PC-3 (cell line): ENCODE results near the gene OTUD3. TPM values are rescaled to one million over a fixed set of nuclear protein-coding genes. Genes with fewer than 3 reads are reported as not detected.
"Not testable (repeated sequence)": the region's sequence is repeated elsewhere in the genome, so short reads cannot be mapped to it uniquely, and the experiment has no call there.

Experiments used
- ATAC-seq: fragments of 200-7000 bp; cut with Tn5 transposase; 2 replicates; pipeline ENCODE4 v1.9.1; 2020; ENCODE audit warnings: mild to moderate bottlenecking, moderate library complexity
- BruUV-seq: library from RNA; stranded (reverse); fragments of 400-500 nt; replicated peaks from 2 replicates; lab custom pipeline; 2021; lab: Mats Ljungman, UMichigan
- CTCF ChIA-PET: fragments of 300-600 bp; sonication (Branson Sonifier 250); formaldehyde crosslinking; loops from one replicate; lab custom pipeline; 2022; ENCODE audit warnings: antibody characterized with exemption; lab: Charles Lee
- POLR2A ChIA-PET: fragments of 300-600 bp; sonication (Branson Sonifier 250); formaldehyde crosslinking; loops from one replicate; lab custom pipeline; 2022; ENCODE audit warnings: antibody characterized with exemption; ENCODE audit not compliant: unreplicated experiment; lab: Charles Lee
- DNase-seq: peaks from one replicate; pipeline ENCODE4 v3.0.0-alpha.2; 2015
- H2AFZ ChIP-seq: fragments of 300-600 bp; sonication (generic); 2 replicates; pipeline ENCODE4 v1.6.0; 2016; ENCODE audit warnings: antibody characterized with exemption, low read length
- H3F3A ChIP-seq: fragments of 300-600 bp; sonication (generic); one replicate; pipeline ENCODE4 v1.6.0; 2017; ENCODE audit warnings: antibody characterized with exemption, low read length, control low read depth, mild to moderate bottlenecking; ENCODE audit not compliant: unreplicated experiment
- H3K27ac ChIP-seq: fragments of 300-600 bp; sonication (generic); 2 replicates; pipeline ENCODE4 v1.5.1; 2016; ENCODE audit warnings: mild to moderate bottlenecking, low read length
- H3K27me3 ChIP-seq: fragments of 300-600 bp; sonication (generic); 2 replicates; pipeline ENCODE4 v1.6.1; 2016; ENCODE audit warnings: low read length, mixed read lengths
- H3K36me3 ChIP-seq: fragments of 300-600 bp; sonication (generic); 2 replicates; pipeline ENCODE4 v1.6.1; 2016; ENCODE audit warnings: low read depth, mixed run types, low read length, mixed read lengths
- H3K4me1 ChIP-seq: fragments of 300-600 bp; sonication (generic); 2 replicates; pipeline ENCODE4 v1.5.1; 2016; ENCODE audit warnings: low read length; ENCODE audit not compliant: insufficient read depth
- H3K4me2 ChIP-seq: fragments of 300-600 bp; sonication (generic); 2 replicates; pipeline ENCODE4 v1.6.0; 2016; ENCODE audit warnings: low read length
- H3K4me3 ChIP-seq: fragments of 300-600 bp; sonication (generic); 2 replicates; pipeline ENCODE4 v1.5.1; 2016; ENCODE audit warnings: mild to moderate bottlenecking, low read length, mixed read lengths
- H3K79me2 ChIP-seq: fragments of 300-600 bp; sonication (generic); 2 replicates; pipeline ENCODE4 v1.6.1; 2017; ENCODE audit warnings: low read length, mixed read lengths
- H3K9ac ChIP-seq: fragments of 300-600 bp; sonication (generic); 2 replicates; pipeline ENCODE4 v1.6.0; 2016; ENCODE audit warnings: mild to moderate bottlenecking, low read length
- H3K9me2 ChIP-seq: fragments of 300-600 bp; sonication (generic); replicated peaks from 2 replicates; pipeline ENCODE4 v1.6.1; 2016; ENCODE audit warnings: mixed run types, low read length, mixed read lengths
- H3K9me3 ChIP-seq: fragments of 300-600 bp; sonication (generic); 2 replicates; pipeline ENCODE4 v1.6.1; 2016; ENCODE audit warnings: low read length, mixed read lengths
- H4K20me1 ChIP-seq: fragments of 300-600 bp; sonication (generic); 2 replicates; pipeline ENCODE4 v1.6.1; 2016; ENCODE audit warnings: low read length, mixed read lengths
- EZH2 ChIP-seq: fragments of 300-600 bp; sonication (generic); IDR thresholded peaks from one replicate; pipeline ENCODE4 v1.6.1; 2017; ENCODE audit warnings: antibody characterized with exemption, mild to moderate bottlenecking, low read length; ENCODE audit not compliant: unreplicated experiment
- EZH2phosphoT487 ChIP-seq: fragments of 300-600 bp; sonication (generic); IDR thresholded peaks from 2 replicates; pipeline ENCODE4 v1.6.1; 2018; ENCODE audit warnings: mild to moderate bottlenecking, antibody characterized with exemption, low read length, borderline replicate concordance
- intact Hi-C: fragments of 100-400 bp; cut with micrococcal nuclease; formaldehyde crosslinking; loops from 2 replicates; pipeline ENCODE4 v1.9.0; 2023
- total RNA-seq: library from RNA; depleted of rRNA; stranded (reverse); fragments of >200 nt; gene quantifications from 2 replicates; pipeline ENCODE4 v1.2.3, GENCODE V29; 2014
- TF ChIP-seq, protein P1 (sequence below): fragments of 300-600 bp; sonication (generic); conservative IDR thresholded peaks from 2 replicates; pipeline ENCODE4 v1.5.1; 2017; ENCODE audit warnings: antibody characterized with exemption, low read depth, mild to moderate bottlenecking, low read length

The OTUD3 gene
- total RNA-seq, 1 experiment from 2014 or later, result 9.9 TPM

DNA sequence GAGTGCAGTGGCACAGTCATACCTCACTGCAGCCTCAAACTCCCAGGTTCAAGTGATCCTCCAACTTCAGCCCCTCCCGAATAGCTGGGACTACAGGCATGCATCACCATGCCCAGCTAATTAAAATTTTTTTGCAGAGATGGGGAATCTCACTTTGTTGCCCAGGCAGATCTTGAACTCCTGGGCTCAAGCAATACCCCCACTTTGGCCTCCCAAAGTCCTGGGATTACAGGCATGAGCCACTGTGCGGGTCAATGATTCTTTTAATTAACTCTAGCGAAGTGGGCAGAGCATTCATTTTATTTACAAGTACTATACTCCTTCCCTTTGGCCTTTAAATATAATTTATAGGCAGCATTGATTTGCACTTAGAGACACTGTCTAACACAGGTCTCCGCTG, 2.5 kb upstream of the OTUD3 start:
- intact Hi-C loops, result no loop called here
- H3F3A ChIP-seq, result no peaks in the 10 kb centered on the region
- DNase-seq, result no peak
- no peaks in the 10 kb centered on the region for H3K36me3 ChIP-seq
- no peak overlapping the region for H3K4me3 ChIP-seq
- no peaks in the 10 kb centered on the region for H3K9me2 ChIP-seq
- TF ChIP-seq EZH2phosphoT487 (no peak), EZH2 (no peak)
- TF ChIP-seq, protein P1, sequence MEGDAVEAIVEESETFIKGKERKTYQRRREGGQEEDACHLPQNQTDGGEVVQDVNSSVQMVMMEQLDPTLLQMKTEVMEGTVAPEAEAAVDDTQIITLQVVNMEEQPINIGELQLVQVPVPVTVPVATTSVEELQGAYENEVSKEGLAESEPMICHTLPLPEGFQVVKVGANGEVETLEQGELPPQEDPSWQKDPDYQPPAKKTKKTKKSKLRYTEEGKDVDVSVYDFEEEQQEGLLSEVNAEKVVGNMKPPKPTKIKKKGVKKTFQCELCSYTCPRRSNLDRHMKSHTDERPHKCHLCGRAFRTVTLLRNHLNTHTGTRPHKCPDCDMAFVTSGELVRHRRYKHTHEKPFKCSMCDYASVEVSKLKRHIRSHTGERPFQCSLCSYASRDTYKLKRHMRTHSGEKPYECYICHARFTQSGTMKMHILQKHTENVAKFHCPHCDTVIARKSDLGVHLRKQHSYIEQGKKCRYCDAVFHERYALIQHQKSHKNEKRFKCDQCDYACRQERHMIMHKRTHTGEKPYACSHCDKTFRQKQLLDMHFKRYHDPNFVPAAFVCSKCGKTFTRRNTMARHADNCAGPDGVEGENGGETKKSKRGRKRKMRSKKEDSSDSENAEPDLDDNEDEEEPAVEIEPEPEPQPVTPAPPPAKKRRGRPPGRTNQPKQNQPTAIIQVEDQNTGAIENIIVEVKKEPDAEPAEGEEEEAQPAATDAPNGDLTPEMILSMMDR, result no peak
- H3K27ac ChIP-seq, result no peak overlapping the region
- H3K79me2 ChIP-seq, result peaks cover 24% of the 10 kb centered on the region
- no peak overlapping the region for H3K4me2 ChIP-seq
- ChIA-PET POLR2A (interaction anchor here (0.9 kb wide), 1 partner anchor 40 kb away, joined by 4 read pairs; no protein-coding TSS in a partner anchor), CTCF (interaction anchor here (0.6 kb wide), 2 partner anchors 95 to 175 kb away, joined by 3 to 4 read pairs; no protein-coding TSS in a partner anchor)
- no peak overlapping the region for H3K9ac ChIP-seq
- H2AFZ ChIP-seq, result no peak overlapping the region
- H3K9me3 ChIP-seq, result no peaks in the 10 kb centered on the region
- ATAC-seq, result no peak
- peaks cover 10% of the 10 kb centered on the region for H3K4me1 ChIP-seq
- H4K20me1 ChIP-seq, result peaks cover 20% of the 10 kb centered on the region
- no peaks in the 10 kb centered on the region for H3K27me3 ChIP-seq
- no TSS peak for BruUV-seq

DNA sequence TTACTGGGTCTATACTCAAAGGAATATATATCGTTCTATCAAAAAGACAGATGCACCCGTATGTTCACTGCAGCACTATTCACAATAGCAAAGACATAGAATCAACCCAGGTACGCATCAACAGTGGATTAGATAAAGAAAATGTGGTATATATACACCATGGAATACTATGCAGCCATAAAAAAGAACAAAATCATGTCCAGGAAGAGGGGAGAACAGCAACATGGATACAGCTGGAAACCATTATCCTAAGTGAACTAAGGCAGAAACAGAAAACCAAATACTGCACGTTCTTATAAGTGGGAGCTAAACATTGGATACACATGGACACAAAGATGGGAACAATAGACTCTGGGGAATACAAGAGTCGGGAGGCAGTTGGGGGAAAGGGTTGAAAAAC, 1.4 kb upstream of the OTUD3 start:
- H3K27ac ChIP-seq, intact Hi-C loops, H3K4me2 ChIP-seq, H3K4me3 ChIP-seq, H3K27me3 ChIP-seq, CTCF ChIA-PET, H3K9ac ChIP-seq, H3K9me2 ChIP-seq, DNase-seq, BruUV-seq, H2AFZ ChIP-seq, H3K36me3 ChIP-seq, H3F3A ChIP-seq, ATAC-seq, H3K9me3 ChIP-seq: not testable (repeated sequence)
- peaks cover 21% of the 10 kb centered on the region for H3K4me1 ChIP-seq
- H4K20me1 ChIP-seq, result peaks cover 32% of the 10 kb centered on the region
- POLR2A ChIA-PET, result interaction anchor here (0.9 kb wide), 1 partner anchor 39 kb away, joined by 4 read pairs; no protein-coding TSS in a partner anchor
- H3K79me2 ChIP-seq, result peaks cover 36% of the 10 kb centered on the region

DNA sequence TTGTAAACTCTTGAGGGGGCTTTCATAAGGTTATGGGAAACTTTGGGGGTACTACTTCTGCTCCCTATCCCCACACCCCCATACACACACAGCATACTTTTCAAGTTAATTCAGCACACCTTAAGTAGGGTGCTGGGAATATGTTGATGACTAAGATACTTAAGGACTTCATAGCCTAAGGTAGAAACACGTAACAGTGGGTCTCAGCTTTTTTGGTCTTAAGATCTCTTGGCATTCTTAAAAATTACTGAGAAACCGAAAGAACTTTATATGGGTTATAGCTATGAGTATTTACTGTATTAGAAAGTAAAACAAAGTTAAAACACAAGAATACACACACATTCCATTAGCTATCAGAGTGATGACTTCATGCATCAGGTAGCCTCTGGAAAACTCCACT, 2.1 kb downstream of the OTUD3 start:
- peak overlapping the region; percentile 96; the same call in 1 of the 2 replicates for H3K9ac ChIP-seq
- H3K27me3 ChIP-seq, result no peaks in the 10 kb centered on the region
- ChIA-PET CTCF (no interaction called here), POLR2A (no interaction called here)
- H3K79me2 ChIP-seq, result peaks cover 71% of the 10 kb centered on the region
- no peak for TF ChIP-seq EZH2phosphoT487
- H3K9me2 ChIP-seq, result no peaks in the 10 kb centered on the region
- H4K20me1 ChIP-seq, result peaks cover 56% of the 10 kb centered on the region
- no peaks in the 10 kb centered on the region for H3F3A ChIP-seq
- peak overlapping the region; percentile 92 for H3K4me3 ChIP-seq
- peaks cover 34% of the 10 kb centered on the region for H3K4me1 ChIP-seq
- H2AFZ ChIP-seq, result no peak overlapping the region
- DNase-seq (no peak), ATAC-seq (no peak)
- 0 out of 2 replicates have a peak overlapping the region, but pooled peaks have one; percentile 78 for H3K27ac ChIP-seq
- intact Hi-C loops, result no loop called here
- H3K36me3 ChIP-seq, result no peaks in the 10 kb centered on the region
- peak overlapping the region; percentile 95 for H3K4me2 ChIP-seq
- H3K9me3 ChIP-seq, result no peaks in the 10 kb centered on the region
- BruUV-seq, result no TSS peak

GRCh38 chr1:19885821-19886220, 3.6 kb downstream of the OTUD3 start:
- BruUV-seq, result no TSS peak
- DNase-seq (peak; percentile 37), ATAC-seq (no peak)
- no peak overlapping the region for H3K4me3 ChIP-seq
- TF ChIP-seq EZH2, result no peak
- no peak for TF ChIP-seq EZH2phosphoT487
- TF ChIP-seq, protein P1, result no peak
- H3K4me2 ChIP-seq, result peak overlapping the region; percentile 95; the same call in 1 of the 2 replicates
- no peak overlapping the region for H3K27ac ChIP-seq
- no peaks in the 10 kb centered on the region for H3F3A ChIP-seq
- H3K4me1 ChIP-seq, result peaks cover 36% of the 10 kb centered on the region
- ChIA-PET POLR2A (no interaction called here), CTCF (no interaction called here)
- H2AFZ ChIP-seq, result no peak overlapping the region
- H3K9me2 ChIP-seq, result no peaks in the 10 kb centered on the region
- intact Hi-C loops, result no loop called here
- peaks cover 8% of the 10 kb centered on the region for H3K36me3 ChIP-seq
- peaks cover 86% of the 10 kb centered on the region for H3K79me2 ChIP-seq
- no peaks in the 10 kb centered on the region for H3K27me3 ChIP-seq
- peaks cover 67% of the 10 kb centered on the region for H4K20me1 ChIP-seq
- no peaks in the 10 kb centered on the region for H3K9me3 ChIP-seq
- H3K9ac ChIP-seq, result no peak overlapping the region
